DND-41 (cell line): Measurements from ENCODE around the gene OSBPL1A.

Source experiments
- CTCF ChIP-seq: IDR thresholded peaks from 2 replicates; pipeline ENCODE4 v1.5.1; 2012; ENCODE audit warnings: borderline replicate concordance, low read length, moderate library complexity, mild to moderate bottlenecking; ENCODE audit not compliant: poor library complexity, severe bottlenecking; ENCODE audit errors: extremely low read depth
- EZH2 ChIP-seq: IDR thresholded peaks from 3 replicates; pipeline ENCODE4 v1.6.1; 2012; ENCODE audit warnings: borderline replicate concordance, low read depth, mild to moderate bottlenecking, moderate library complexity, low read length, inconsistent platforms; ENCODE audit not compliant: severe bottlenecking

- TF ChIP-seq CTCF (no peak), EZH2 (no peak)
Observed at GRCh38 chr18:24413148-24413547, 15.5 kb upstream of the OSBPL1A start.
